IPS-20b (cell line): ENCODE data around the gene FJX1.
"Not testable (repeated sequence)": the region's sequence is repeated elsewhere in the genome, so short reads cannot be mapped to it uniquely, and the experiment has no call there.

ENCODE experiments used
- H3K27ac ChIP-seq: one replicate; pipeline ENCODE4 v1.5.1; 2013; ENCODE audit warnings: low read length
- H3K27me3 ChIP-seq: 2 replicates; pipeline ENCODE4 v1.6.1; 2013; ENCODE audit warnings: mild to moderate bottlenecking, low read length, inconsistent platforms; ENCODE audit not compliant: insufficient read depth
- H3K36me3 ChIP-seq: 2 replicates; pipeline ENCODE4 v1.6.1; 2013; ENCODE audit warnings: low read depth, mild to moderate bottlenecking, inconsistent platforms, low read length, moderate library complexity; ENCODE audit not compliant: insufficient read depth
- H3K4me1 ChIP-seq: 2 replicates; pipeline ENCODE4 v1.6.1; 2013; ENCODE audit warnings: mild to moderate bottlenecking, control low read depth, inconsistent platforms, low read length, moderate library complexity; ENCODE audit not compliant: insufficient read depth
- H3K4me3 ChIP-seq: 2 replicates; pipeline ENCODE4 v1.5.1; 2013; ENCODE audit warnings: mild to moderate bottlenecking, low read length, inconsistent platforms
- H3K9ac ChIP-seq: 2 replicates; pipeline ENCODE4 v1.6.1; 2013; ENCODE audit warnings: low read depth, mild to moderate bottlenecking, inconsistent platforms, low read length, moderate library complexity
- H3K9me3 ChIP-seq: 2 replicates; pipeline ENCODE4 v1.6.1; 2013; ENCODE audit warnings: mild to moderate bottlenecking, low read depth, low read length, inconsistent platforms; ENCODE audit not compliant: insufficient read depth

The FJX1 gene

DNA sequence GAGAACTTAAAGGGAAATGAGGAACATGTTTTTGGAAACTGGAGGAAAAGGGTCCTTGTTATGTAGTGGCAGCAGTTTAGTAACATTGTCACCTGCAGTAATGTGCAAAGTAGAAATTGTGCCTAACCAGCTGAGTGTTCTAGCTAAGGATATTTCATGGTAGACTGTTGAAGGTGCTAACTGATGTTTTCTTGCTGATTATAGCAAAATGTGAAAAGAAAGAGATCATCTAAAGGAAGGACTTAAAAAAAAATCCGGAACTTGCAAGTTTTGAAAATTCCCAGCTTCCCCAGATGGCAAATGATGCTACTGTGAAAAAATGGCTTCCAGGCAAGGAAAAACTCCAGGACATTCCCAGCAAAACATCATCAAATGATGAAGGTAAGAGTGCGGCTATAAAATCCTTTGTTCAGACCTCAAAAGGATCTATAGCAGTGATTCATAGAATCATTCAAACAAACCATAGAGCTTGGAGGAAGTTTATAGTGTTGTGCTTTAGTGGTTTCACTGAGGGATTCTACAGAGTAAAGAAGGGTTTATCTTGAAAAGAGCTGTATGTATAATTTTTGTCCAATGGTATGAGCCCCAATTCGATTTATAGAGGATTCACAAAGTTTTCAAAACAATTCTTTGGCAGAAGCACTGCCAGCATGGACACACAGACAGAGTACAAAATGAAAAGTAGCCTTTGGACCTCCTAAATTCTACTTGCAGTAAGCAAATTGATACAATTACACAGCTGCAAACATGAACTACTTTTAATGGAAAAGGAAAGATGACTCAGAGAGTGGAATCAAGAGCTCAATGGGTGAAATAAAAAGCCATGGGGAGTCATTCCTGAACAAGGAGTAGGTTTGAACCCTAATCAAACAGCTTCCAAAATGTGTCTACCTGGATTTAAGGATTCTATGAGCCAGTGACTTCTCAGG lies 40.0 kb downstream of the FJX1 start:
- peaks cover 84% of the 10 kb centered on the region for H3K27me3 ChIP-seq
- no peaks in the 10 kb centered on the region for H3K36me3 ChIP-seq
- H3K4me3 ChIP-seq = no peak overlapping the region
- peaks cover 3% of the 10 kb centered on the region for H3K9me3 ChIP-seq
- peaks cover 17% of the 10 kb centered on the region for H3K4me1 ChIP-seq
- no peak overlapping the region for H3K9ac ChIP-seq
- H3K27ac ChIP-seq = no peak overlapping the region

DNA sequence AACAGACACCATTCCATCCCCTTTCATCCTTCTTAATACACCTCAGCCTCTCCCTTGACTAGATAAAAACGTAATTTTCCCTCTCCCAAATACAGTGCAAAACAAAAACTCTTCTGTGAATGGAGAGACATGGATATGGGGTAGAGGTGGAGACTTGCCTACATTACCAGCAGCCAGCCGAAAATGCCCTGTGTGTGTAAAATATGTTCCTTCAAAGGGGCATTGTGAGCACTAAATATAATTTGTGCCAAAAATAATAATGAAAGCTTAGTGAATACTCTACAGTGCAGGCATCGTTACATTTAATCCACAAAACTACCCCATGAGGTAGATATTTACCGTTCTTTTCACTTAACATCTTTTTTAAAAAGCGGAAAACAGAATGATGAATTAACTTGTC lies 43.3 kb downstream of the FJX1 start:
- no peaks in the 10 kb centered on the region; the same call in 1 of the 2 replicates for H3K4me1 ChIP-seq
- H3K9ac ChIP-seq = no peak overlapping the region
- peaks cover 9% of the 10 kb centered on the region; the same call in 1 of the 2 replicates for H3K36me3 ChIP-seq
- H3K27me3 ChIP-seq = peaks cover 64% of the 10 kb centered on the region
- H3K4me3 ChIP-seq = peak overlapping the region; percentile 75; the same call in 1 of the 2 replicates
- peaks cover 33% of the 10 kb centered on the region for H3K9me3 ChIP-seq
- no peak overlapping the region for H3K27ac ChIP-seq

DNA sequence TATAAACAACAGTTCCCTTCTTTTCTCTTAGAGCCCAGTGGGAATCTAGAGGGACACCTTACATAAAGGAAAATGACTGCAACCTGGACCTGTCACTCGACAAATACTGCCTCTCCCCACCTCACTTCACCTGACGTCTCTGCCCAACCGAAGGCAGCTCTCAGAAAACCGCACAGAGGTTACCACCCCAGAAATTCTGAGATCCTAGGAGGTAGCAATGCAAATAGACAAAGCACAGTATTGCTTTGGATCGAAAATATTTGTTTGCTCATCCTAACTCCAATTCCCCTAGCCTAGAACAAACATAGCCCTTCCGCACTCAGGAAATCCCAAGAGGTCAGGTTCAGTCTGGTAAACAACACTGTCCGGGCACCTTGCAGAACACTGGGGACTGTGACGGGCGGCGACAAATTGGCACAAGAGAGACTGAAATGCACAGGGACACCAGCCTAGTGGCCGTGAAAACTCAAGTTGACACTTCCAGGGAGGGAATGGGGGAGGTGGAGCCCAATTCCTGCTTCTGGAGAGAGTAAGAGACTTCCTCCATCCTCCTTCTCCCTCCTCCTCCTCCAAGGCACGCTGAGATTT lies 43.9 kb downstream of the FJX1 start:
- Histone ChIP-seq H3K4me3 (peak overlapping the region; percentile 75), H3K27ac (no peak overlapping the region), H3K9me3 (peaks cover 34% of the 10 kb centered on the region), H3K9ac (peak overlapping the region; percentile 50; the same call in 1 of the 2 replicates), H3K27me3 (peaks cover 58% of the 10 kb centered on the region), H3K36me3 (peaks cover 9% of the 10 kb centered on the region; the same call in 1 of the 2 replicates), H3K4me1 (no peaks in the 10 kb centered on the region; the same call in 1 of the 2 replicates)

DNA sequence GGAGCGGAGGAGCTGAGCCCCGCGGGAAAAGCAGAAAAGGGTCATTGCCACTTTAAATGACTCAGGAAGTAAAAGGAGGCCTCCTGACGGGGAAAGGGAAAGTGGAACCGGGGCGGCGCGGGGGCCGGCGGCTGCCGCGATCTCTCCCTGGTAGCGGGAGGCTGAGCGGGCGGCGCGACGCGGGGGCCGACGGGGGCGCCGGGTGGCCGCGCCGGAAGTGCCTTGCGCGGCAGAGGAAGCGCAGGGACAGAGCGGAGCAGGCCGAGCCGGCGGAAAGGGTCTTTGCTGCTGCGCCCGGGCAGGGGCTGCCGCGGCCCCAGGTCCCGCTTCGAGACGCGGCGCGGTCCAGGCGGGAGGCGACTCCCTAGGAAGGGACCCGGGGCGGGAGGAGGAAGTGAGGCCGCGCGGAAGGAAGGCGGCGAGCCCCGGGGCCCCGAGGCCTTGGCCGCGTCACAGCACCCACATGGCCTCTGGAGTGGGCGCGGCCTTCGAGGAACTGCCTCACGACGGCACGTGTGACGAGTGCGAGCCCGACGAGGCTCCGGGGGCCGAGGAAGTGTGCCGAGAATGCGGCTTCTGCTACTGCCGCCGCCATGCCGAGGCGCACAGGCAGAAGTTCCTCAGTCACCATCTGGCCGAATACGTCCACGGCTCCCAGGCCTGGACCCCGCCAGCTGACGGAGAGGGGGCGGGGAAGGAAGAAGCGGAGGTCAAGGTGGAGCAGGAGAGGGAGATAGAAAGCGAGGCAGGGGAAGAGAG lies 44.6 kb downstream of the FJX1 start, which contains the start of gene TRIM44:
TSS of gene TRIM44 (plus strand) at position 127 of the 759 bp plus-strand sequence. CDS start at position 464, 337 bp downstream.
- H3K27me3 ChIP-seq = peaks cover 56% of the 10 kb centered on the region
- H3K27ac ChIP-seq = no peak within 1 kb of the TSS
- no peaks in the 10 kb centered on the region; the same call in 1 of the 2 replicates for H3K4me1 ChIP-seq
- peak within 1 kb of the TSS; percentile 75 for H3K4me3 ChIP-seq
- peak within 1 kb of the TSS; percentile 50; the same call in 1 of the 2 replicates for H3K9ac ChIP-seq
- peaks cover 34% of the 10 kb centered on the region for H3K9me3 ChIP-seq
- peaks cover 9% of the 10 kb centered on the region; the same call in 1 of the 2 replicates for H3K36me3 ChIP-seq

DNA sequence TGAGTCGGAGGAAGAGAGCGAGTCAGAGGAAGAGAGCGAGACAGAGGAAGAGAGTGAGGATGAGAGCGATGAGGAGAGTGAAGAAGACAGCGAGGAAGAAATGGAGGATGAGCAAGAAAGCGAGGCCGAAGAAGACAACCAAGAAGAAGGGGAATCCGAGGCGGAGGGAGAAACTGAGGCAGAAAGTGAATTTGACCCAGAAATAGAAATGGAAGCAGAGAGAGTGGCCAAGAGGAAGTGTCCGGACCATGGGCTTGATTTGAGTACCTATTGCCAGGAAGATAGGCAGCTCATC lies 45.1 kb downstream of the FJX1 start:
- Histone ChIP-seq H3K9ac (peak overlapping the region; percentile 50; the same call in 1 of the 2 replicates), H3K4me3 (peak overlapping the region; percentile 75), H3K36me3 (peaks cover 9% of the 10 kb centered on the region; the same call in 1 of the 2 replicates), H3K9me3 (peaks cover 34% of the 10 kb centered on the region), H3K4me1 (no peaks in the 10 kb centered on the region; the same call in 1 of the 2 replicates), H3K27ac (no peak overlapping the region), H3K27me3 (peaks cover 50% of the 10 kb centered on the region)

DNA sequence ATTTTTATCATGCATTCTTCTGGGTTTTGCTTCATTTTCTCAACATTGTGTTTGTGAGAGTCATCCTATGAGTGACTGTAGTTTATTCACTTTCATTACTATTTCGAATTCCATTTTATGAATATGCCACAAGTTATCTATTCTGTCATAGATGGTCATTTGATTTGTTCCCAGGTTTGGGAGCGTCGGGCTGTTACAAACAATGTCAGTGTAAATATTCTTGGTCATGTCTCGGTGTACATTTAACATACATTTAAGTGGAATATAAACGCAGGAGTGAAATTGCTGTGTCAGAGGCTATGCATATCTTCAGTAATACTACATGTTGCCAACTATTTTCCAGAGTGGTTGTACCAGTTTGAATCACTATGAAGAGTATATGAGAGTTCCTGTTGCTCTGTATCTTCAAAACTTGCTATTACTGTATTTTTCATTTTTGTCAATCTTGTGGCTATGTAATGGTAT lies 46.7 kb downstream of the FJX1 start:
- H3K9ac ChIP-seq = no peak overlapping the region
- peaks cover 9% of the 10 kb centered on the region; the same call in 1 of the 2 replicates for H3K36me3 ChIP-seq
- H3K9me3 ChIP-seq = peaks cover 34% of the 10 kb centered on the region
- no peak overlapping the region for H3K27ac ChIP-seq
- no peaks in the 10 kb centered on the region; the same call in 1 of the 2 replicates for H3K4me1 ChIP-seq
- peak overlapping the region; percentile 25 for H3K4me3 ChIP-seq
- H3K27me3 ChIP-seq = peaks cover 37% of the 10 kb centered on the region

DNA sequence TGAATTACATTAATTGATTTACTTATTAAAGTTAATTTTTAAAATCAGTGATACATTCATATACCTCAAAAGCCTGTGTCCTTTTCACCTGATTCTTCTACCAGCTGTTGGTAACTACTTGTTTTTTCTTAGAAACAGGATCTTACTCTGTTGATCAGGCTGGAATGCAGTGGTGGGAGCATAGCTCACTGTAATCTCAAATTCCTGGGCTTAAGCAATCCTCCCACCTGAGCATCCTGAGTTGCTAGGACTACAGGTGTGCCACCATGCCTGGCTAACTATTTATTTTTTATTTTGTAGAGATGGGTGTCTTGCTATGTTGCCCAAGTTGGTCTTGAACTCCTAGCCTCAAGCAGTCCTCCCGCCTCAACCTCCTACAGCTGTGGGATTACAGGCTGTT lies 49.0 kb downstream of the FJX1 start:
- H3K36me3 ChIP-seq = peaks cover 9% of the 10 kb centered on the region; the same call in 1 of the 2 replicates
- H3K4me1 ChIP-seq = peaks cover 3% of the 10 kb centered on the region; the same call in 1 of the 2 replicates

DNA sequence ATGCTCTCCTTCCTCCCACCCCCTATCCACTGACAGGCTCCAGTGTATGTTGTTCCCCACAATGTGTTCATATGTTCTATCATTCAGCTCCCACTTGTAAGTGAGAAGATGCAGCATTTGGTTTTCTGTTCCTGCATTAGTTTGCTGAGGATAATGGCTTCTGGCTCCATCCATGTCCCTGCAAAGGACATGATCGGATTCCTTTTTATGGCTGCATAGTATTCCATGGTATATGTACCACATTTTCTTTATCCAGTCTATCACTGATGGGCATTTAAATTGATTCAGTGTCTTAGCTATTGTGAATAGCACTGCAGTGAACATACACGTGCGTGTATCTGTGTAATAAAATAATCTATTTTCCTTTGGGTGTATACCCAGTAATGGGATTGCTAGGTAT lies 50.1 kb downstream of the FJX1 start:
- H3K36me3 ChIP-seq, H3K4me1 ChIP-seq, H3K27ac ChIP-seq, H3K27me3 ChIP-seq, H3K4me3 ChIP-seq, H3K9ac ChIP-seq: not testable (repeated sequence)
- H3K9me3 ChIP-seq = peaks cover 30% of the 10 kb centered on the region

More for the DNA sequence above, 49.0 kb downstream of the FJX1 start:
- Histone ChIP-seq H3K4me3 (no peak overlapping the region), H3K9me3 (peaks cover 34% of the 10 kb centered on the region), H3K9ac (no peak overlapping the region), H3K27ac (no peak overlapping the region), H3K27me3 (peaks cover 15% of the 10 kb centered on the region)
